B cell (primary cell): ENCODE measurements around the gene AADAC. TPM values are rescaled to one million over a fixed set of nuclear protein-coding genes. Genes with fewer than 3 reads are reported as not detected.

Experiments
- ATAC-seq: fragments of 200-7000 bp; cut with Tn5 transposase; one replicate; pipeline ENCODE4 v1.10.0; 2021; ENCODE audit warnings: low read depth, mild to moderate bottlenecking, moderate number of reproducible peaks, moderate library complexity
- CTCF ChIA-PET: fragments of 350-600 bp; sonication (Branson Sonifier 250); formaldehyde crosslinking; loops from one replicate; lab custom pipeline; 2021; ENCODE audit warnings: antibody characterized with exemption, inconsistent platforms; lab: Charles Lee
- POLR2A ChIA-PET: fragments of 350-600 bp; sonication (Branson Sonifier 250); formaldehyde crosslinking; loops from one replicate; lab custom pipeline; 2021; ENCODE audit warnings: antibody characterized with exemption; lab: Charles Lee
- DNase-seq: peaks from one replicate; pipeline ENCODE4 v3.0.0; 2013
- H2AFZ ChIP-seq: 2 replicates; pipeline ENCODE4 v1.6.1; 2012; ENCODE audit warnings: mild to moderate bottlenecking, low read depth, low read length; ENCODE audit not compliant: insufficient read depth, poor library complexity, severe bottlenecking
- H3K27ac ChIP-seq, 2 donors: 1 replicate in 1 of 2; 2 replicates in 1 of 2; pipeline ENCODE4 v1.5.1; 2012 to 2013; ENCODE audit warnings: low read length in 2 of 2, mild to moderate bottlenecking in 2 of 2, moderate library complexity in 1 of 2
- H3K27me3 ChIP-seq, 4 experiments: fragments of 200-600 bp in 1 of 4; sonication (generic) in 1 of 4; replicated peaks in 1 of 4; 1 replicate in 2 of 4; 2 replicates in 2 of 4; pipeline versions ENCODE4 v1.6.1 to v1.7.0; 2013 to 2016; ENCODE audit warnings: low read length in 3 of 4, mild to moderate bottlenecking in 2 of 4, mixed read lengths in 1 of 4, moderate library complexity in 1 of 4; ENCODE audit not compliant: insufficient read depth in 4 of 4, control insufficient read depth in 3 of 4; ENCODE audit errors: control extremely low read depth in 1 of 4
- H3K36me3 ChIP-seq, 2 experiments: replicated peaks in 1 of 2; 1 replicate in 1 of 2; 2 replicates in 1 of 2; pipeline versions ENCODE4 v1.6.1 to v1.7.1; 2013; ENCODE audit warnings: low read length in 1 of 2; ENCODE audit not compliant: insufficient read depth in 2 of 2, control insufficient read depth in 1 of 2; ENCODE audit errors: control extremely low read depth in 1 of 2, extremely low read depth in 1 of 2
- H3K4me1 ChIP-seq, 2 donors: fragments of 200-600 bp in 1 of 2; sonication (generic) in 1 of 2; 1 replicate in 1 of 2; 2 replicates in 1 of 2; pipeline versions ENCODE4 v1.5.1 to v1.6.1; 2013 to 2017; ENCODE audit warnings: low read length in 2 of 2; ENCODE audit not compliant: control insufficient read depth in 2 of 2, insufficient read depth in 2 of 2
- H3K4me2 ChIP-seq: replicated peaks from 2 replicates; pipeline ENCODE3; 2012; ENCODE audit warnings: mild to moderate bottlenecking, low read depth, low read length; ENCODE audit not compliant: poor library complexity, severe bottlenecking
- H3K4me3 ChIP-seq, 5 experiments: fragments of 200-600 bp in 1 of 5; sonication (generic) in 1 of 5; 1 replicate in 3 of 5; 2 replicates in 2 of 5; pipeline versions ENCODE4 v1.5.1 to v1.7.0; 2011 to 2016; ENCODE audit warnings: low read length in 4 of 5, mild to moderate bottlenecking in 4 of 5, low read depth in 2 of 5, control low read depth in 1 of 5, moderate library complexity in 1 of 5; ENCODE audit not compliant: insufficient read depth in 1 of 5; ENCODE audit errors: control extremely low read depth in 1 of 5, extremely low read depth in 1 of 5
- H3K79me2 ChIP-seq: fragments of 200-600 bp; sonication (generic); one replicate; pipeline ENCODE4 v1.6.0; 2016; ENCODE audit warnings: low read length; ENCODE audit not compliant: control insufficient read depth, insufficient read depth
- H3K9ac ChIP-seq: fragments of 200-600 bp; sonication (generic); 2 replicates; pipeline ENCODE4 v1.6.1; 2017; ENCODE audit warnings: mild to moderate bottlenecking, low read length, moderate library complexity
- H3K9me3 ChIP-seq, 3 donors: one replicate each; pipeline versions ENCODE4 v1.6.1 to v1.7.1; 2013; ENCODE audit warnings: low read length in 2 of 3; ENCODE audit not compliant: control insufficient read depth in 2 of 3, insufficient read depth in 1 of 3; ENCODE audit errors: control extremely low read depth in 1 of 3
- H4K20me1 ChIP-seq: 2 replicates; pipeline ENCODE4 v1.6.0; 2012; ENCODE audit warnings: mild to moderate bottlenecking, low read length; ENCODE audit not compliant: insufficient read depth, control insufficient read depth, poor library complexity, severe bottlenecking
- H3K27ac Mint-ChIP-seq: one replicate; pipeline ENCODE4 v1.8.0; 2021; ENCODE audit warnings: mixed read lengths
- H3K27me3 Mint-ChIP-seq: one replicate; pipeline ENCODE4 v1.8.0; 2021; ENCODE audit warnings: mixed read lengths
- H3K4me1 Mint-ChIP-seq: one replicate; pipeline ENCODE4 v1.8.0; 2021; ENCODE audit warnings: mixed read lengths
- H3K4me3 Mint-ChIP-seq: one replicate; pipeline ENCODE4 v1.8.0; 2021; ENCODE audit warnings: mixed read lengths
- H3K9me3 Mint-ChIP-seq: one replicate; pipeline ENCODE4 v1.8.0; 2022; ENCODE audit warnings: mixed read lengths; ENCODE audit not compliant: insufficient read depth
- CTCF ChIP-seq: fragments of 200-600 bp; IDR thresholded peaks from one replicate; pipeline ENCODE4 v1.8.0; 2022; ENCODE audit warnings: antibody characterized with exemption, mild to moderate bottlenecking
- EZH2 ChIP-seq: IDR thresholded peaks from 2 replicates; pipeline ENCODE4 v1.6.1; 2012; ENCODE audit warnings: borderline replicate concordance, low read depth, mild to moderate bottlenecking, moderate library complexity, low read length; ENCODE audit not compliant: insufficient read depth, poor library complexity, severe bottlenecking
- WGBS: methylation state at CpG from one replicate; pipeline ENCODE4 v1.1.5; 2013; ENCODE audit warnings: missing lambda C conversion rate; ENCODE audit not compliant: insufficient coverage; 5-methylcytosine and 5-hydroxymethylcytosine counted together
- intact Hi-C: fragments of 100-400 bp; cut with micrococcal nuclease; formaldehyde crosslinking; loops from one replicate; pipeline ENCODE4 v1.10.0; 2022
- polyA plus RNA-seq: library from polyadenylated mRNA; depleted of rRNA; stranded (reverse); fragments of >200 nt; gene quantifications from 2 replicates; pipeline ENCODE4 v1.2.3, GENCODE V29; 2012
- total RNA-seq, 2 donors: library from RNA; stranded (reverse); fragments of 120-200 nt in 1 of 2; gene quantifications; 1 replicate in 1 of 2; 2 replicates in 1 of 2; pipeline versions ENCODE4 v1.2.3 to v1.2.4, GENCODE V29; 2013 to 2022

AADAC gene
- total and polyA plus RNA-seq, 2 donors (not counting 1 experiment from before 2014, with no cell fraction given), result not detected

- Histone ChIP-seq H3K4me2 (no peak overlapping the region), H3K9ac (no peak overlapping the region), H3K27me3 (no peaks in the 10 kb centered on the region), H3K9me3 (peaks cover 0 to 8% (median 0%) of the 10 kb centered on the region in 3 donors), H3K27ac (no peak overlapping the region), H3K79me2 (no peaks in the 10 kb centered on the region), H3K36me3 (no peaks in the 10 kb centered on the region), H3K4me1 (peaks cover 0 to 5% of the 10 kb centered on the region in 2 donors), H3K4me3 (no peak overlapping the region), H4K20me1 (no peaks in the 10 kb centered on the region), H2AFZ (no peak overlapping the region)
- Mint-ChIP-seq H3K27me3 (peaks cover 21% of the 10 kb centered on the region), H3K27ac (no peak overlapping the region), H3K4me1 (no peaks in the 10 kb centered on the region), H3K4me3 (no peak overlapping the region), H3K9me3 (peaks cover 3% of the 10 kb centered on the region)
- DNase-seq (no peak), ATAC-seq (no peak)
- TF ChIP-seq CTCF (no peak), EZH2 (no peak)
- 46% methylated on average over 7 of the region's 11 CpGs for WGBS
- CTCF ChIA-PET, result no interaction called here
- POLR2A ChIA-PET, result no interaction called here
- intact Hi-C loops, result no loop called here
These were observed 38.3 kb downstream of the AADAC start for GRCh38 chr3:151852074-151852811.

GRCh38 chr3:151856118-151856517 lies 42.2 kb downstream of the AADAC start:
- Mint-ChIP-seq H3K4me3 (no peak overlapping the region), H3K4me1 (no peaks in the 10 kb centered on the region), H3K27ac (no peak overlapping the region), H3K9me3 (no peaks in the 10 kb centered on the region), H3K27me3 (peaks cover 17% of the 10 kb centered on the region)
- no peaks in the 10 kb centered on the region for H3K36me3 ChIP-seq
- H3K4me1 ChIP-seq, result peaks cover 0 to 5% of the 10 kb centered on the region in 2 donors
- H3K9me3 ChIP-seq, result peaks cover 0 to 8% (median 0%) of the 10 kb centered on the region in 3 donors
- H3K27me3 ChIP-seq, result no peaks in the 10 kb centered on the region
- no peak overlapping the region for H3K27ac ChIP-seq
- no peak overlapping the region for H3K9ac ChIP-seq
- ATAC-seq (no peak), DNase-seq (no peak)
- intact Hi-C loops, result no loop called here
- no peak overlapping the region for H3K4me3 ChIP-seq
- H4K20me1 ChIP-seq, result no peaks in the 10 kb centered on the region
- POLR2A ChIA-PET, result no interaction called here
- WGBS, result 100% methylated on average over 2 of the region's 3 CpGs
- TF ChIP-seq EZH2 (no peak), CTCF (no peak)
- H3K4me2 ChIP-seq, result no peak overlapping the region
- no peak overlapping the region for H2AFZ ChIP-seq
- CTCF ChIA-PET, result interaction anchor here (1.1 kb wide), 1 partner anchor 17 kb away, joined by 3 read pairs; no protein-coding TSS in a partner anchor
- H3K79me2 ChIP-seq, result no peaks in the 10 kb centered on the region
